Activated CD8-positive, alpha-beta memory T cell treated with anti-CD3 and anti-CD28 coated beads, Interleukin-2, amount 50 U/mL, for 1 hour (primary cell): Measurements from ENCODE around the gene TBL1X.

Experiments used
- DNase-seq: peaks from one replicate; pipeline ENCODE4 v3.0.0-alpha.2; 2020; ENCODE audit errors: extremely low read depth

TBL1X gene

DNA sequence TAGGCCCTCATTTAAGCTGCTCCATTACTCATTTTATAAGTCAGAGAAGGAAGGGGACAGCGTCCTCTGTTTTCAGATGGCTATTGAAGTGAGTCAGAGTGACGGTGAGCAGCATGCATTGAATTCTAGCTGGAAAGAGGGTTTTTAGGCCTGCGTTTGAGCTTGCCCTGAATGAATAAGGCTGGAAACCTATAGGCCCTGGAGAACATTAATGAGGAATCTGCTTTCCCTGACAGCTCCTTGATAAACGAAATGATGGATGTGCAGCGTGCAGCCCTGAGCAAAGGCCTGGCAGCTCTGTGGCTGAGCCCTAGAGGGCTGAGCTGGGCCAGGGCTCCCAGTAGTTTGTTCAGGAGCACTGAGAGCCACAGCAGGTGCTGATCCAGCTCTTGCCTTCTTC is 33.4 kb downstream of the TBL1X start:
- no peak for DNase-seq

DNA sequence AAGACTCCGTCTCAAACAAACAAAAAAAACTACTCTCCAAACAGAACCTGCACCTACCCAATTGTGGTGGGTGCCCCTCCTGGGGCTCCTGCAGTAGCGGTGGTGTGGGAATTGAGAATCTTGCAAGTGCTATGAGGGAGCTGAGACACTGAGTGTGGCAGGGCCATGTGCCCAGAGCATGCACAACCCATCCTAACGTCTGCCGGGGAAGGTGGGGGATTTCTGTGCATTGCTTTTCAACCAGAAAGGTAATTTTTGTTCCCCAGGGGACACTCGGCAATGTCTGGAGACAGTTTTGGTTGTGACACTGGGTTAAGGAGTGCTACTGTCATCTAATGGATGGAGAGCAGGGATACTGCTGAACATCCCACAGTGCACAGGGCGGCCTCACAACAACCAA is 35.7 kb downstream of the TBL1X start:
- no peak for DNase-seq

GRCh38 chrX:9501362-9501761 is 36.5 kb downstream of the TBL1X start:
- no peak for DNase-seq

GRCh38 chrX:9503261-9503660 is 38.4 kb downstream of the TBL1X start:
- DNase-seq: no peak

- no peak for DNase-seq
Observed at GRCh38 chrX:9510366-9510765, 45.5 kb downstream of the TBL1X start.

DNA sequence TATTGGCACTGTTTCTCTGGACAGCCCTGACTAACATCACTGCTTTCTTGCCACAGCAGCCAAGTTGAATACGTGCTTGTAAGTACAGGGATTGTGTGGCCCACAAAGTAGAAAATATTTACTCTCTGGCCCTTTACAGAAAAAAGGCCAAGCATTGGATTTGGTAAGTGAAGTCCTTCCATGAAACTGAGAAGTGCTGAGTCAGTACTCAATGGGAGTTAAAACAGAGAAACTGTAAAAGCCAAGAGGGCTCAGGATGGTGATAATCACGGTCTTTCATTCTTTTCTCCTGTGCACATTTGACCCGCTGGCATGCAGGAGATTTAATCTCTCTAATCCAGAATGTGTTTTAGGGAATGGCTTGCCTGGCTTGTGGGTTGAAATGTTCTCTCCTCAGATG is 46.1 kb downstream of the TBL1X start:
- DNase-seq: no peak

- no peak for DNase-seq
Observed at GRCh38 chrX:9515489-9515888, 50.6 kb downstream of the TBL1X start.

DNA sequence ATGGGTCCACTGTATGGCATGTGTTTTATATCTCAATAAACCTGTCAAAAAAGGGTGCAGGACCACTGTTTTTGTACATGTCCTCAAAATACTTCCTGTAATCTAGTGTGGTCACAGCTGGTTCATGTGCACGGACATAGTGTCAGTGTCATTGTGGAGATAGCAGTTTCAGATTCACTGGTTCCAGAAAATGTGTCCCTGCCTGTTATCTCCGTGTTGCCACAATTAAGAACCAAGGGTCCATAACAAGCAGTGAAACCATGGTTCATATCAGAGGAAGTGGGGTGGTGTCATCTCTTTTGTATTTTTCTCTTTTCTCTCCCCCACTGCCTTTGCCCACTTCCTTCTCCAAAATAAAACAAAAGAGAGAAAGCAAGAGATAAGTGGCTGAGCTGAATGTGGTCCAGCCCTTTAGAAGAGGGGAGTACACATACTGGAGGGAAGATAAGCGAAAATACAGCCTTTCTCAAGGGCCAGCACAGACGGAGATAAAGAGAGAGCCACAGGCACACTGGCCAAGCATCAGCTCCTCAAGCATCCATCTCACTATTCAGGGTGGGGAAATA is 51.2 kb downstream of the TBL1X start:
- no peak for DNase-seq

GRCh38 chrX:9516635-9517034 is 51.8 kb downstream of the TBL1X start:
- DNase-seq: no peak

DNA sequence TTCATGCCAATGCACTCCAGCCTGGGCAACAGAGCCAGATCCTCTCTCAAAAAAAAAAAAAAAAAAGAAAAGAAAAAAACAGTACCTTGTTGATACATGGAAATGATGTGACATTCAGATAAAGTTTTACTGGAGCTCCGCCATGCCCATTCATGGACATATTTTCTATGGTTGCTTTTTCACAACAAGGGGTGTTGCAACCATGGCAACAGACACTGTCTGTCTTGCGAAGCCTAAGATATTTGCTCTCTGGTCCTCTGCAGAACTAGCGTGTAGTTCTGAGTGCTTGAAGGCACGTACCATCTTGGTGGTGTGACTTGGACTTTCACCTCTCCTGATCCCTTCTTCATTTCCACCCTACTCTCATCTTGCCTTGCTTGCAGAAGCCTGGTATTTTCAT is 53.2 kb downstream of the TBL1X start:
- DNase-seq: no peak

DNA sequence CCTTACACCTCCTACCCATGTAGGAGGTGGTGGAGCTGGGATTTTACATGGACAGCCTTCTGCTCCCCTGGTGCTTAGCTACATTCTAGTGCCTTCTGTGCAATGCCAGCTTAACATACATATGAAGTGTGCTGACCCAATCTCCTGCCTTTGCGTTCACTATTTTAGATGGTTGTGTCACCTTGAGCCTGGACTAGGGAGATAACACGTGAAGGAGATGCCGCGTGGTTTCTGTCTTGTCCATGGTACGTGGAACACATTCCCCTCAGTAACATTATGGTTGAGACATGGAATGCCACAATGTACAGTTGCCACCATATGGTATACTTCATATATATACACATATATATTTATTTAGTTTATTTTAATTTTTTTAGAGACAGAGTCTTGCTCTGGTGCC is 54.0 kb downstream of the TBL1X start:
- DNase-seq: no peak

- no peak for DNase-seq
Observed at GRCh38 chrX:9519546-9520216, 54.8 kb downstream of the TBL1X start.

GRCh38 chrX:9520217-9520590 is 55.3 kb downstream of the TBL1X start:
- DNase-seq: no peak

DNA sequence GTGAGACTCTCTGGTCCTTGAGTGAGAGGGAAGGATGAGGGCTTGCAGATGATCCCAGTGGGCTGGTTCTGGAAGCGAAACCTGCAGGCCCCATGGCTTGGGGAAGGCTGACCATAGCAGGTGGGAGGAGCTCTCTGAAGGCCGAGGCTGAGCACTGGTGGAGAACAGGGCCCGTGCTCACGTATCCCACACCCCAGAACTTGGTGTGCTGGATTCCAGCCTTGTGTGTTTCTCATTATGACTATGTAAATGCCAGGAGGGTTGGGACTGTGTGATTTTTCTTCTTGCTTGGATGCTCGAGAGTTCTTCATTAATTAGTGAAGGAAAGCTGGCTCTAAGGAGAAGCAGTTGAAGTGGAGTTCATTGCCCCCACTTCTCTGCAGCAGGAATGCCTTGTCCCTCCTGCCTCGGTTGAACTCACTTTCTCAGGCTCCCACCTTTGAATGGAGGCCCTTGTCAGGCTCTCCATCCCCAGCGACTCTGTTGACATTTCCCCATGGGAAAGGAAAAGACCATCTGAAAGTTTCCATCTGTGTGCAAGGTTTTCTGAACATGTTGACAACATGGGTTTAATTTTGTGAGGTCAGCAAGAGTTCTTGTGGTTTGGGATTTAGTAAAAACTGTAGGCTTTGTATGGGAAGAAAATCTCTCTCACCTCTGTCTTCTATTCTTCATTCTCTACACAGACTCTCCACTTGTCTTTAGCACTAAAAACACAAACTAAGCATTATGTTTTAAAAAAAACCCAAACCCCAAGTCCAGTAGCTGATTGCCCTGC is 57.7 kb downstream of the TBL1X start:
- no peak for DNase-seq

GRCh38 chrX:9525511-9526248 is 60.8 kb downstream of the TBL1X start:
- DNase-seq: no peak

DNA sequence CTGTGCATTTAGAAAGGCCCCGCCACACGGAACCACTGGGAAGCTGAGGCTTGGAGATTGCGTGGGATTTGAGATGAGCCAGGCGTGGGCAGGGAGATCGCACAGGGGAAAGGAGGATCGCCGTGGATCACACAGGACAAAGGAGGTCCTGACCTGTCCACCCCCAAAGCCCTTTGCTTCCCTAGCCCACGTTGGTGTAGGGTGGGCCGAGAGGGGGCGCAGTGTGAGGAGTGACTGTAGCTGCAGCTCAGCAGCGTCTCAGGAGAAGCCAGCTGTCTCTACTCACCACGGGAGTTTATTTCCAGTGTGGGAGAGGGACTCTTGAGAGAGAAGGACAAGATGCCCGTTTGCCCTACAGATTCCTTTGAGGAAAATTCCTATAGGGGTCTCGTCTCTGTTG is 62.1 kb downstream of the TBL1X start:
- no peak for DNase-seq

DNA sequence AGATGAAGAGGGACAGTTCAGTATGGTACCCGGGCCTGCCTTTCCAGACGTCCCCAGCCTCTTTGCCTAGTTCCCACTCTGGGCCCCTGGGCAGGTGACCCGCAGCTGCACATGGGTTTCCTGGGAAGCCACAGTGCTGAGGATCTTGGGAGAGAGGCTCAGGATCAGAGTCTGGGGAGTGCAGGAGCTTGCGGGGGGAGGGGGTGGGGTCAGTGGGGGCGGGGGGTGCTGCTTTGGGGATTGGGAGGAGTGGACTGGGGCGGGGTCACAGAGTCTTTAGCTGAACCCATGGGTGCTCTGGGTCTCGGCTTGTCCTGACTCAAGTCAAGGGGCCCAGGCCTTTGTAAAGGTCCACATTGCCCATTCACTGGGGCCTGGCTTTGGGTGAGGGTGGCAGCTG is 63.6 kb downstream of the TBL1X start:
- DNase-seq: no peak

DNA sequence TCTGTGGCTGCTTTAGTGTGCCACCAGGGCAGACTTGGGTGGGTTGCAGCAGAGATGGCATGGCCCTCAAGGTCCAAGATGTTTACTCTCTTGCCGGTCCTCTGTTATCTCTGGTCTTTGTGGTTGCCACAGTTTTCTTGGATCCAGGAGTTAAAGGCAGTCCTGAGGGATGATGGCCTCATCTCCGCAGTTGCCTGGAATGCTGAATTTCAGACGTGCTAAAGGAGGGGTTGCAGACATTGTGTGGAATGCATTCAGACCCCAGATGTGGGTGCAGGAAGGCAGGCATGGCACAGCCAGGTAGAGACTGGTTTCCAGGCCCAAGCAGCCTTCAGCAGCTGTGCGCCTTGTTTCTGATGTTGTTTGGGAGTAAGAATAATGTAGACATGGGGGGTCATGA is 64.4 kb downstream of the TBL1X start:
- DNase-seq: no peak

- DNase-seq: peak; percentile 16
Observed at GRCh38 chrX:9530848-9531274, 66.0 kb downstream of the TBL1X start.

DNA sequence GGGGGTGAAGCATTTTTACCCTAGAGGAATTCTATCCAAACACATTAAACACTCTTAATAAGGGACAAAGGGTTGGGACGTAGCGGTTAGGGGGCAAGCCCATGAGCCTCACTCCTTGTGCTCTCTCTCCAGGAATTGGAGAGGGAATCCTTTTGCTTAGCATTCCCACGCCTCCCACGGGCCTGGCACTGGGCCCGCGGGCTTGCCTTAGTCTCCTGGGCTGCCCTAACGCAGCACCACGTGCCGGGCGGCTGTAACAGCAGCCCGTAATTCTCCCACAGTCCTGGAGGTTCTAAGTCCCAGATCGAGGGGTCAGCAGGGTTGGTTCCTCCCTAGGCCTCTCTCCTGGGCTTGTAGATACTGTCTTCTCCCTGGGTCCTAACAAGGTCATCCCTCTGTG is 67.5 kb downstream of the TBL1X start:
- DNase-seq: no peak

GRCh38 chrX:9533611-9534010 is 68.8 kb downstream of the TBL1X start:
- DNase-seq: no peak

GRCh38 chrX:9534686-9535085 is 69.8 kb downstream of the TBL1X start:
- no peak for DNase-seq

GRCh38 chrX:9535101-9535500 is 70.2 kb downstream of the TBL1X start:
- DNase-seq: no peak
